DMS 273 (cell line): ENCODE data around the gene PTPRM.

Source experiments
- DNase-seq: peaks from one replicate; lab custom pipeline; 2025; ENCODE audit not compliant: unreplicated experiment; lab: John Stamatoyannopoulos, UW

PTPRM gene

DNA sequence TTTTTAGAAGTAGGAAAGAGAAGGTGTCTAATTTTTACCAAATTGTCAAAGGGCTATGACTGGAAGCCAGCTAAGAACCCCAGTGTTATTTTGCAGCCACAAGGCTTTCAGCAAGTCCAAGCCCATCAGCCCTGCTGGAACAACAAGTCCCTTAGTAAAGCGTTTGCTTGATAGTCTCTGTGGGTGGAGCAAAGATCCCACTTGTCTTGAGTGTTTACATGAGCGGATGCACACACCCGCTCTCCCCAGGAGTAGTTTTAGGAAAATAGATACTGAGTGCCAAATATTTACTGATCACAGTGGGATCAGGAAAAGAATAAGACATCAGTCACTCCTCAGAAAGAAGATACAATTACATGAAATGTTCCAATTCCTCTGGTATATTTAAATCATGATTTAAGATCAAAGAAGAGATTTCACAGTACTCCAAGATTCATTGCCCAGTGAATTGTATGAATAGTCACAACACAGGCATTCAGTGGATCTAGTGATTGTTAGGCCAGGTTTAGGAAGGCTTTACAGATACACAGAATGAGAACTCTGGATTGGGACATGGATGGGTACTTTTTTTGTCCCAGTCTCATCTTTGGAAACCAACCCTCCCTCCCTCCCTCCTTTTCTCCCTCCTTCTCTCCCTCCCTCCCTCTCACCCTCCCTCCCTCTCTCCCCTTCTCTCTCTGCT is 514.9 kb downstream of the PTPRM start:
- no peak for DNase-seq

- DNase-seq, result peak; percentile 34
Observed at GRCh38 chr18:8084160-8084559, 517.0 kb downstream of the PTPRM start.

- DNase-seq, result no peak
Observed at GRCh38 chr18:8088626-8089025, 521.5 kb downstream of the PTPRM start.

DNA sequence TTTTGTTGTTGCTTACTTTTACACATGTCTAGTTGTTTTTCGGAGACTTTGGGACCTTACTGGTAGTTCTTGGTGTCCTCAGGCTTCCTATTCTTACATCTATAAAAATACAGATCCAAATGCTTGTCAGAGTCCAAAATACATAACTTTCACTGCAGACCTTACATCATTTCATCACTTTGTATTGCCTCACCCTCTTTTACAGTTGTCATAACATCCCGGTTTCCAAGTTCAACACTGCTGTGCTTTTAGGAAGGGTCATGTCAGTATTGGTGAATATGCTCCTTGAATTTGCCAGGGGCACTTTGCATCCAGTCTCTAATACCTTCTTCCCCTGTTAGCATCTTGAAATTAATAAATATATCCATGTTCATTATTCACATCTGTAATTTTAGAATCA is 523.9 kb downstream of the PTPRM start:
- no peak for DNase-seq

DNA sequence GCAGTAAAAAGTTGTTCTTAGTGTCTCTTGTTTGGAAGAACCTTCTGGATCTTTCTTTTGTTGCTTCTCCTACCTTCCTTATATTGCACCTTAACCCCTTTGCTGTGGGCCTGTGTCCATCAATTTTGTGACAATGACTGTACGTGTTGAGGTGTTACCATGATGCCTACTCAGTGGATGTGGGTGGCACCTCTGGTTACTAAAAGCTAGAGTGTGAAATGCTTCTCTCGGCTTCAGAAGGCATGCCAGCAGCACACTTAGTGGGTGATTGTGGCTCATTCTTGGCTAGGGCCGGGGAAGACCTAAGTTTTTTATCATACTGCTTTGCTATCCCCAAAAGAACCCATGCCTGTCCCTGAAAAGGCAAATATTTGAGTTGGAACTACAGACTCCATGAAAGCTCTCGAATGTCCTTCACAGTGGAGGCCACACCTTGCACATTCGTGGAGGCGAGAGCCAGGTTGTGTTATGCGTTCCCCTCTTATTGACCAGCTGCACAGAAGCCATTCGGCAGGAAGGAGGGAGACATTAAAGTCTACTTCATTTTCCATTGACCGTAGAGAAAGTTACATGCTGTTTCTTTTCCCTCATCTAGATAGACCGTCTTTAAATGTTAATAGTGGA is 528.9 kb downstream of the PTPRM start:
- no peak for DNase-seq

DNA sequence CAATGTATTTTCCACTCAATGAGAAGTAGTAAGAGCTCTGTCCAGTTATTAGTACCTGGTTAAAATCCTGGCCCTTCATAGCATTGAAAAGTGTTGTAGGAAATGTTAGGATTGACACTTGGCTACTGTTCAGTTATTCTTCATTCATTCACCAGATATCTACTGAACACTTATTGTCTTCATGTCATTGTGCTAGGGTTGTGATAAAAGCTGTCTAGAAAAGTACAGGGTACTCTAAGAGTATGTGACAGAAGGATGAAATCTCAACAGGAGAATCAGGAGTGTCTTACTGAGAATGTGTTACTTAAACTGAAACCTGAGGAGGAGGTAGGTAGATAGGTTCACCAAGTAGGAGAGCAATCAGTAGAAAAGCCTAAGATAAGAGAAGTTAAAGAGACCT is 530.3 kb downstream of the PTPRM start:
- no peak for DNase-seq

DNA sequence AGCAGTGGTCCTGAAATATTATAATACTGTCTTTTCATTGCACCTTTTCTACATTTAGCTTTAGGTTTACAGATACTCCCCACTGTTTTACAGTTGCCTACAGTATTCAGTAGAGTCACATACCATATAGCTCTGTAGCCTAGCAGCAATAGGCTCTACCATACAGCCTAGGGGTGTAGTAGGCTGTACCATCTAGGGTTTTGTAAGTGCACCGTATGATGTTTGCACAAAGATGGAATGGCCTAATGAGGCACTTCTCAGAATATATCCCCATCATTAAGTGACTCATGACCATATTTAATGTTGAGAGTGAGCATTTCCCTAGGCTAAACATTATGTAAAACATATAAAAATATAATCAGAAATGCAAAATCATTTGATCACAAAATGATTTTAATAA is 530.8 kb downstream of the PTPRM start:
- DNase-seq, result no peak

GRCh38 chr18:8106603-8107002 is 539.5 kb downstream of the PTPRM start:
- DNase-seq, result no peak

- no peak for DNase-seq
Observed at GRCh38 chr18:8107426-8107825, 540.3 kb downstream of the PTPRM start.

GRCh38 chr18:8114480-8114879 is 547.4 kb downstream of the PTPRM start:
- no peak for DNase-seq

GRCh38 chr18:8116341-8117005 is 549.4 kb downstream of the PTPRM start:
- no peak for DNase-seq

DNA sequence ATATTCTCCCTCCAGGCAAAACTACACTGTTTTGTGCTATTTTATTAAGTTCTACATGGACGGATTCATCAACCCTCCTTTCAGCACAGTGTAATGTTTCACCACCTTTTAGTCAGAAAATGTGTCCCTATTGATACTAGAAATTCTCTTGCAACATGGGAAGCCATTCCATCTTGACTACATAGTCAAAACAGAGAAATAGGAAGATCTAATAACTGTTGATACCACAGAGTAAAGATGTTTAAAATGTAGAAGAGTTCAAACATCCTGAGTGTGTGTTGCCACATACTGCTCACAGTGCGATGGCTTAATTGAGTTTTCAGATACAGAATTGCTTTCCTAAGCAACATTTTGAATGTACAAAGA is 549.9 kb downstream of the PTPRM start:
- DNase-seq, result no peak

GRCh38 chr18:8121101-8121500 is 554.0 kb downstream of the PTPRM start:
- no peak for DNase-seq

DNA sequence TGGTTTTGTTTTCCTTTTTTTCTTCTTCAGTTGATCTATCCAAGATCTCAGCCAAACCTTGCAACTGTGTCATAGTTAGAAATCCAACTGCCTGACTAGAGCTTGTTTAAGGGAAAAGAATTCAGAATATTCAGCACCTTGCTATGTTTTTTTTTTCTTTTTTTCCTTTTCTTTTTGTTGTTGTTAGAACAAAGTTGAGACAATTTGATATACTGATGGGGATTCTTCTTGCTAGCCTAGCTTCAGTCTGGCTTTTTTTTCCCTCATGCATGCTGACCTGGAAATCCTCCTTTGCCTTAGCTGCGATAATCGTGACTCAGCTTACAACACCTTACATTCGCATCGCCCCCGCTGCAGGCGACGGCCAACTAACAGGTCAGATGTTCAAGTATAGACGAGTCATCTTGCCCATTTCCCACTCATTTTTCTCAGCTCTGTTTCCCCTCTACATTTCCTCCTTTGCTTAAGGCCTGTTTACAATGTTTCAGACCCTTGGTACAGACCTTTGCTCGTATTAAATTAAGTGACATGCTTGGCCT is 554.9 kb downstream of the PTPRM start:
- no peak for DNase-seq

GRCh38 chr18:8124232-8125146 is 557.4 kb downstream of the PTPRM start:
- DNase-seq, result no peak

- no peak for DNase-seq
Observed at GRCh38 chr18:8130096-8130495, 563.0 kb downstream of the PTPRM start.

DNA sequence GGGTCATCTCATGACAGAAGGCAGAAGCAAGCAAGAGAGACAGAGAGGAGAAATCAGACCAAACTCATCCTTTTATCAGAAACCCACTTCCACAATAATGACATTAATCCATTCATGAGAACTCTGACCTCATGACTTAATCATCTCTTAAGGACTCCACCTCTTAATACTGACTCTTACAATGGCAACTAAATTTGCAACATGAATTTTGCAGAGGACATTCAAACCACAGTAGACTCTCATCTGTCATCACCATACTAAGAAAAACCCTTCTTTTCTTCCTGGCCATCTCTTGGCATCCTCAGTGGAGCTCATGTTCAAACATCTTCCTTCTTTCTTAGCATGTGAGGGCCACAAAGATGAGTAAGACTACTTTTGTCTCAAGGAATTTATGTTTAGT is 565.9 kb downstream of the PTPRM start:
- no peak for DNase-seq

DNA sequence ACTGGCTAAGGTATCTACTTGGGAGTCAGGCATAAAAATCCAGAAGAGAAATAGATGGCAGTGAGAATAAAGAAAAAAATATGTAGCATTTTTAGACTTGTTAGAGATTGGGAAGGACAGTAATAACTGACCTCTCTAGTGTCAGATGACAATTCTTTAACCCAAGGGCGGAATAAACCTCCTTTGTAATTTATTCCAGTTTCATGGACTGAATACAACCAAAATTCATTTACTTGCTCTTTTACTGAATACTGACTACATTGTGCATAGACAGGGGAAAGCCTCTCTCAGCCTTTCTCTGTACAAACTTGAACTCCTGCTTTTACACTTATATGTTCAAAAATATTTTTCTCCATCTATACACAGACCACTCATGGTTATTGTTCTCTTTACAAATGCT is 566.8 kb downstream of the PTPRM start:
- DNase-seq, result no peak

DNA sequence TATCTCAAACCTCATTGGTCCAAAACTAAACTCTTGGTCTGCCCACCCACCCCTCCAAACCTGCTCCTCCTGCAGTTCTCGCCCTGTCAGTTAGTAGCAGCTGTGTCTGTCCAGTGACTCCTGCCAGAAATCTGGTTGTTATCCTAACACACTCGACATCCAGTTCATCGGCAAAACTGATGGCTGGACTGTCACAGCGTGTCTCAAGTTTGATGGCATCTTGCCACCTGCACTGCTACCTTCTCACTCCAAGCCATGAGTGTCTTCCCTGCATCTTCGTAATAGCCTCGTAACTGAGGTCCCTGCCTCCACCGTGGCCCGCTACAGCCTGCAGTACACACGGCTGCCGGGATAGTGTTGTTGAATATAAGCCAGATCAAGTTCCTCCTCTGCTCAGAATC is 572.0 kb downstream of the PTPRM start:
- DNase-seq, result no peak

- no peak for DNase-seq
Observed at GRCh38 chr18:8139891-8140406, 572.8 kb downstream of the PTPRM start.
